ENCODE results near the gene WDR4. TPM values are rescaled to one million over a fixed set of nuclear protein-coding genes. Genes with fewer than 3 reads are reported as not detected.

WDR4 gene
- total RNA-seq, 4 donors from 2014 or later, result 6.6 to 22.7 (median 10.3) TPM

GRCh38 chr21:42864286-42864685 is 15.1 kb downstream of the WDR4 start:
- intact Hi-C loops (cut with DNase I; ENCODE audit: low total_unique reads) (no loop called here), in situ Hi-C loops (cut with MboI; ENCODE audit: low pct_ligation_motif_present in 1 of 4, low pct_unique_long_range_greater_than_20kb in 1 of 4, low sequenced_read_pairs in 3 of 4) (loop anchor here in 1 of 4 donors (25.0 kb wide), 1 partner anchor 102 kb away; no protein-coding TSS in a partner anchor)
- Histone ChIP-seq H3K9me3 (no peaks in the 10 kb centered on the region), H3K4me3 (no peak overlapping the region), H3K27ac (no peak overlapping the region), H3K36me3 (peaks cover 0 to 30% (median 0%) of the 10 kb centered on the region in 4 donors), H3K27me3 (no peaks in the 10 kb centered on the region), H3K4me1 (no peaks in the 10 kb centered on the region)
- TF ChIP-seq CTCF (IDR thresholded peaks at IDR 0.05) (no peak), POLR2A (IDR thresholded peaks at IDR 0.05) (no peak), EP300 (IDR thresholded peaks at IDR 0.05; ENCODE audit: low read depth) (no peak), POLR2AphosphoS5 (IDR thresholded peaks at IDR 0.05) (no peak)
- 85% methylated on average over 14 of the region's 14 CpGs; no CpG with 5 or more reads in 1 of the 2 donors for WGBS, 2 donors (ENCODE audit: low coverage in 1 of 2)
- no peak for DNase-seq

GRCh38 chr21:42863504-42863870 is 15.9 kb downstream of the WDR4 start:
- H3K36me3 ChIP-seq, result peaks cover 0 to 28% (median 0%) of the 10 kb centered on the region in 4 donors

GRCh38 chr21:42862774-42863503 is 16.4 kb downstream of the WDR4 start:
- intact Hi-C loops (cut with DNase I; ENCODE audit: low total_unique reads), result no loop called here
- TF ChIP-seq EP300 (IDR thresholded peaks at IDR 0.05; ENCODE audit: low read depth) (no peak), CTCF (IDR thresholded peaks at IDR 0.05) (peak in 1 of 5 experiments; percentile 8)
- Histone ChIP-seq H3K4me1 (no peaks in the 10 kb centered on the region), H3K36me3 (peaks cover 0 to 27% (median 0%) of the 10 kb centered on the region in 4 donors), H3K27me3 (no peaks in the 10 kb centered on the region), H3K9me3 (no peaks in the 10 kb centered on the region), H3K4me3 (no peak overlapping the region), H3K27ac (no peak overlapping the region)
- DNase-seq, result peak; percentile 41
- in situ Hi-C loops (cut with MboI; ENCODE audit: low pct_ligation_motif_present in 1 of 4, low pct_unique_long_range_greater_than_20kb in 1 of 4, low sequenced_read_pairs in 3 of 4), result loop anchor here in 1 of 4 donors (25.0 kb wide), 1 partner anchor 101 kb away; no protein-coding TSS in a partner anchor
- 83% methylated on average over 21 of the region's 21 CpGs; no CpG with 5 or more reads in 1 of the 2 donors for WGBS, 2 donors (ENCODE audit: low coverage in 1 of 2)

More at GRCh38 chr21:42863504-42863870, 15.9 kb downstream of the WDR4 start:
- no peaks in the 10 kb centered on the region for H3K9me3 ChIP-seq
- H3K27me3 ChIP-seq, result no peaks in the 10 kb centered on the region
- no peak overlapping the region for H3K4me3 ChIP-seq
- WGBS, 2 donors (ENCODE audit: low coverage in 1 of 2), result 25 to 77% methylated on average over 4 to 13 of the region's 13 CpGs
- no peaks in the 10 kb centered on the region for H3K4me1 ChIP-seq
- intact Hi-C loops (cut with DNase I; ENCODE audit: low total_unique reads) (no loop called here), in situ Hi-C loops (cut with MboI; ENCODE audit: low pct_ligation_motif_present in 1 of 4, low pct_unique_long_range_greater_than_20kb in 1 of 4, low sequenced_read_pairs in 3 of 4) (loop anchor here in 1 of 4 donors (25.0 kb wide), 1 partner anchor 101 kb away; no protein-coding TSS in a partner anchor)
- DNase-seq, result no peak
- no peak for TF ChIP-seq POLR2AphosphoS5 (IDR thresholded peaks at IDR 0.05)
- no peak for TF ChIP-seq EP300 (IDR thresholded peaks at IDR 0.05; ENCODE audit: low read depth)
- TF ChIP-seq POLR2A (IDR thresholded peaks at IDR 0.05), result no peak
- TF ChIP-seq CTCF (IDR thresholded peaks at IDR 0.05), result no peak
- H3K27ac ChIP-seq, result no peak overlapping the region

- DNase-seq, result no peak
- no peak overlapping the region for H3K4me3 ChIP-seq
- no peaks in the 10 kb centered on the region for H3K27me3 ChIP-seq
- intact Hi-C loops (cut with DNase I; ENCODE audit: low total_unique reads) (no loop called here), in situ Hi-C loops (cut with MboI; ENCODE audit: low pct_ligation_motif_present in 1 of 4, low pct_unique_long_range_greater_than_20kb in 1 of 4, low sequenced_read_pairs in 3 of 4) (loop anchor here in 1 of 4 donors (25.0 kb wide), 1 partner anchor 100 kb away; no protein-coding TSS in a partner anchor)
- no peaks in the 10 kb centered on the region for H3K9me3 ChIP-seq
- peaks cover 0 to 29% (median 0%) of the 10 kb centered on the region in 4 donors for H3K36me3 ChIP-seq
- WGBS, 2 donors (ENCODE audit: low coverage in 1 of 2), result 90 to 100% methylated on average over 3 to 20 of the region's 29 CpGs
- H3K27ac ChIP-seq, result no peak overlapping the region
- no peaks in the 10 kb centered on the region for H3K4me1 ChIP-seq
- TF ChIP-seq POLR2AphosphoS5 (IDR thresholded peaks at IDR 0.05) (no peak), EP300 (IDR thresholded peaks at IDR 0.05; ENCODE audit: low read depth) (no peak), CTCF (IDR thresholded peaks at IDR 0.05) (no peak), POLR2A (IDR thresholded peaks at IDR 0.05) (no peak)
These were observed 17.4 kb downstream of the WDR4 start for GRCh38 chr21:42861848-42862400.

Measured in transverse colon (tissue), 4 donors.